Activated CD8-positive, alpha-beta T cell treated with anti-CD3 and anti-CD28 coated beads for 36 hours (primary cell): ENCODE data around the gene ENPP3. TPM values are rescaled to one million over a fixed set of nuclear protein-coding genes. Genes with fewer than 3 reads are reported as not detected.

ENCODE experiments used
- ATAC-seq: fragments of 200-7000 bp; cut with Tn5 transposase; one replicate; pipeline ENCODE4 v1.10.0; 2021; ENCODE audit warnings: mild to moderate bottlenecking, moderate library complexity
- CTCF ChIA-PET: fragments of 350-600 bp; sonication (Branson Sonifier 250); formaldehyde crosslinking; loops from one replicate; lab custom pipeline; 2021; ENCODE audit warnings: antibody characterized with exemption; lab: Charles Lee
- POLR2A ChIA-PET: fragments of 350-600 bp; sonication (Branson Sonifier 250); formaldehyde crosslinking; loops from one replicate; lab custom pipeline; 2021; ENCODE audit warnings: antibody characterized with exemption; lab: Charles Lee
- DNase-seq: peaks from one replicate; pipeline ENCODE4 v3.0.0-alpha.2; 2020
- H3K27ac Mint-ChIP-seq: one replicate; pipeline ENCODE4 v1.8.0; 2021; ENCODE audit warnings: mild to moderate bottlenecking, mixed read lengths
- H3K27me3 Mint-ChIP-seq: one replicate; pipeline ENCODE4 v1.8.0; 2021; ENCODE audit warnings: mixed read lengths
- H3K36me3 Mint-ChIP-seq: one replicate; pipeline ENCODE4 v1.8.0; 2021; ENCODE audit warnings: low read depth, mixed read lengths
- H3K4me1 Mint-ChIP-seq: one replicate; pipeline ENCODE4 v1.8.0; 2021; ENCODE audit warnings: low read depth, mixed read lengths
- H3K4me3 Mint-ChIP-seq: one replicate; pipeline ENCODE4 v1.8.0; 2021; ENCODE audit warnings: mild to moderate bottlenecking, moderate library complexity, mixed read lengths
- H3K9me3 Mint-ChIP-seq: one replicate; pipeline ENCODE4 v1.8.0; 2021; ENCODE audit warnings: mixed read lengths
- CTCF ChIP-seq: fragments of 200-600 bp; IDR thresholded peaks from one replicate; pipeline ENCODE4 v1.8.0; 2022; ENCODE audit warnings: antibody characterized with exemption, mild to moderate bottlenecking
- intact Hi-C: fragments of 100-400 bp; cut with micrococcal nuclease; formaldehyde crosslinking; loops from one replicate; pipeline ENCODE4 v1.10.0; 2022
- total RNA-seq, 2 experiments: library from RNA; stranded (reverse); gene quantifications; one replicate each; pipeline ENCODE4 v1.2.3, GENCODE V29; 2021

The ENPP3 gene
- total RNA-seq, 2 experiments from 2014 or later = 0.49 to 0.79 TPM

GRCh38 chr6:131770776-131771175 lies 133.7 kb downstream of the ENPP3 start:
- Mint-ChIP-seq H3K36me3 (no peaks in the 10 kb centered on the region), H3K4me3 (no peak overlapping the region), H3K27ac (no peak overlapping the region), H3K9me3 (no peaks in the 10 kb centered on the region), H3K27me3 (peaks cover 18% of the 10 kb centered on the region), H3K4me1 (no peaks in the 10 kb centered on the region)
- intact Hi-C loops = no loop called here
- no peak for TF ChIP-seq CTCF
- ChIA-PET CTCF (interaction anchor here (1.3 kb wide), 1 partner anchor 139 kb away, joined by 4 read pairs; no protein-coding TSS in a partner anchor), POLR2A (no interaction called here)
- DNase-seq = no peak
- ATAC-seq = no peak

GRCh38 chr6:131773284-131773950 lies 136.3 kb downstream of the ENPP3 start:
- Mint-ChIP-seq H3K36me3 (no peaks in the 10 kb centered on the region), H3K27me3 (peaks cover 15% of the 10 kb centered on the region), H3K27ac (no peak overlapping the region), H3K4me1 (no peaks in the 10 kb centered on the region), H3K4me3 (no peak overlapping the region), H3K9me3 (no peaks in the 10 kb centered on the region)
- ChIA-PET POLR2A (no interaction called here), CTCF (interaction anchor here (3.2 kb wide), 1 partner anchor 78 kb away, joined by 11 read pairs; no protein-coding TSS in a partner anchor)
- intact Hi-C loops = no loop called here
- ATAC-seq (no peak), DNase-seq (no peak)
- TF ChIP-seq CTCF = no peak

GRCh38 chr6:131775886-131776285 lies 138.8 kb downstream of the ENPP3 start:
- no peaks in the 10 kb centered on the region for H3K36me3 Mint-ChIP-seq
- no peak for TF ChIP-seq CTCF
- H3K27me3 Mint-ChIP-seq = peaks cover 14% of the 10 kb centered on the region
- ATAC-seq (no peak), DNase-seq (no peak)
- ChIA-PET POLR2A (interaction anchor here (0.8 kb wide), 1 partner anchor 10 kb away, joined by 3 read pairs; no protein-coding TSS in a partner anchor), CTCF (no interaction called here)
- intact Hi-C loops = no loop called here
- no peaks in the 10 kb centered on the region for H3K9me3 Mint-ChIP-seq
- H3K27ac Mint-ChIP-seq = no peak overlapping the region
- H3K4me1 Mint-ChIP-seq = no peaks in the 10 kb centered on the region
- H3K4me3 Mint-ChIP-seq = no peak overlapping the region

GRCh38 chr6:131776985-131777384 lies 139.9 kb downstream of the ENPP3 start:
- no peak overlapping the region for H3K27ac Mint-ChIP-seq
- no peak for DNase-seq
- intact Hi-C loops = no loop called here
- no peak for ATAC-seq
- no peaks in the 10 kb centered on the region for H3K36me3 Mint-ChIP-seq
- TF ChIP-seq CTCF = no peak
- peaks cover 12% of the 10 kb centered on the region for H3K27me3 Mint-ChIP-seq
- CTCF ChIA-PET = no interaction called here
- H3K4me3 Mint-ChIP-seq = no peak overlapping the region
- H3K4me1 Mint-ChIP-seq = no peaks in the 10 kb centered on the region
- POLR2A ChIA-PET = no interaction called here
- H3K9me3 Mint-ChIP-seq = no peaks in the 10 kb centered on the region

- H3K4me3 Mint-ChIP-seq = no peak overlapping the region
- DNase-seq (no peak), ATAC-seq (no peak)
- ChIA-PET CTCF (no interaction called here), POLR2A (no interaction called here)
- H3K27ac Mint-ChIP-seq = no peak overlapping the region
- no peaks in the 10 kb centered on the region for H3K9me3 Mint-ChIP-seq
- TF ChIP-seq CTCF = no peak
- H3K36me3 Mint-ChIP-seq = no peaks in the 10 kb centered on the region
- intact Hi-C loops = no loop called here
- H3K4me1 Mint-ChIP-seq = no peaks in the 10 kb centered on the region
- peaks cover 8% of the 10 kb centered on the region for H3K27me3 Mint-ChIP-seq
These were observed 141.1 kb downstream of the ENPP3 start for GRCh38 chr6:131778169-131778568.
